ENCODE data around the gene FLNA.
"Not testable (repeated sequence)": the region's sequence is repeated elsewhere in the genome, so short reads cannot be mapped to it uniquely, and the experiment has no call there.

FLNA gene

DNA sequence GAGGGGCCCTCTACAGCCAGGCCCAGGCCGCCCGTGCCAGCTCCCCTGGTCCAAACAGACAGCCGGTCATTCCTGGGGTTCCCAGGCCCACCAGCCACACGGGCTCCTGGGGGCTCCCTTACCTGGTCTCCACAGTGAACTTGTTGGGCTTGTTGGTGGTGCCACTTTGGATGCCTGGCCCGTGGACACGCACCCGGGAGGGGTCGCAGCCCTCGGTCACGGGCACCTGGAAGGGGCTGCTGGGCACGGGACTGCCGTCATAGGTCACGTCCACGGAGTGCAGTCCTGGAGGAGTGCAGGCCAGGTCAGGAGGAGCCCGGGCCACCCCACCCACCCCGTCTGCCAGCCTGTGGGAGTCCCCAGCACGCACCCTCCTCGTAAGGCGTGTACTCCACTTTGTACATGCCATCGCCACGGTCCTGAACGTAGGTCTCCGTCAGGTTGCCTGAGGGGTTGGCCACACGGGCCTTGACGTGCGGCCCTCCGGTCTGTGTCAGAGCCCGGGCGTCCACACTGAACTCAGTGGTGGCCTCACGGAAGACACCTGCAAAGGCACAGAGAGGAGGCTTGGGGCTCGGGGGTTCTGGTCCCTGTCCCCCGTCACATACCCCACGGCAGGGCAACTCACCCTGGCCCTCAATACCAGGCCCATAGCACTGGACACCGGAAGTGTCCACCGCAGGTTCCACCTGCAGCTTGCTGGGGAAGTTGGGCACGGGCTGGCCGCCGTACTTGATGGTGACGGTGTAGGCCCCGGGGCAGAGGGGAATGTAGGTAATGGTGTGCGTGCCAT is 14.9 kb downstream of the FLNA start:
- no peak for DNase-seq

DNA sequence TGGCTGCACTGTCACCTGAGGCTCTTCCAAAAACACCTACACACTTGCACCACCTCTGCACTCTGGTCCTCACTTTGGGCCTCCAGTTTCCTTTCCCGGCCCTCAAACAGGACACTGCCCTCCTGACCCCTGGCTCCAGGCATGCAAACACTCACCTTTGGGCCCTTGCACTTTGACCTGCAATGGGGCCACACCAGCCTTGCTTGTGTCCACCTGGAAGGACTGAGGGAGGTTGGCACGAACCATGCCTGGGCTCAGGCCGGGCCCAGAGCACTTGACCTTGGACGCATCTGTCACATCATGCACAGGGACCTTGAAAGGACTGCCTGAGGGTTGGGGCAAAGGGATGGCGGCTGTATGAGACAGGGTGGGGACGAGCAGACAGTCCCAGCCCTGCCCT is 15.6 kb downstream of the FLNA start:
- DNase-seq, result no peak

DNA sequence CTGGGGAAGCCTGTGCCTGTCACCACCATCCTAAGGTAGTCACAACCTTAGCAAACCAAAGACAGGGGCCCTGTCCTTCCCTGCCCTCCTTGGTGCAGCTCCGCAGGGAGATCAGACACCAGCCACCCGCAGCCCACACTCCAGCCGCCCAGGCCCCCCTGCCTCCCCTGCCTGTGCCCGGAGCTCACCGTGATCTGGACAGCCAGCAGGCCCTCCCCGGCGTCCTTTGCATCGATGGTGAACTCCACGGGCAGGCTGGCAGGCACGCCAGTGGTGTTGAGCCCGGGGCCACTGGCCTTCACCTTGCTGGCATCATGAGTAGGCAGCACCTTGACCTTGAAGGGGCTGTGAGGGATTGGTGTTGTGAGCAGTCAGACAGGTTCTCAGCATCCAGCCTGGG is 16.4 kb downstream of the FLNA start:
- DNase-seq, result no peak

DNA sequence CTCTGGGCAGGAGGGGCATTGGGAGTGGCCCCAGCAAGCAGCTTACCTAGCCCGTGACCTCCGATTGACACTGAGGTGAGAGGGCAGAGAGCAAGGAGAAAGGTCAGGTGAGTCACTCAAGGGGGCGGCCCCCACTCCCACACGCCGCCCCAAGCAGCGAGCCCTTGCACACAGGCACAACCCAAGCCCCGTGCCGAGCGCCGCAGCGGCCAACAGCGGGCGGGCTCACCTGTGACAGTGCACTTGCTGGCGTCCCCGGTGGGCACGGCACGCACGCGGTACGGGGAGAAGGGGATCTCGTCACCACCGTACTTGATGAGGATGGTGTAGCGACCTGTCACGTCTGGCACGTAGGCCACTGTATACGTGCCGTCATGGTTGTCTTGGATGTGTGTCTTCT is 17.2 kb downstream of the FLNA start:
- no peak for DNase-seq

DNA sequence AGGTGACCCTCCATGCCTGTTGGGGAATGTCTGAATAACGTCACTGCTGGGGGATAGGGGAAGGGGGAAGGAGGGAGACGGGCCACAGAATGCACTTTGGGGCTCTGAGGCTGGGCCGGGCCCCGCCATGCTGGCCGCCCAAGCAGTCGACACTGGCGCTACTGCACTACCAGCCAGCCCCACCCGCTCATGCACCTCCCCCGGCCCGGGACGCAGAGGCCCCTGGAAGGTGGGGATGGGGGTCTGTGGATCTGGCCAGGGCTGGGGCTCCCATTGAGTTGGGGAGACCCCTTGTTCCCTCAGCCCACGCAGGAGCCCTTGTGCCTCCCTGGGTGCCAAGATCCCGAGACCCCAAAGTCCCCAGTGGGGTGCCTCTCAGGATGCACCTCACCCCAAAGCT is 17.8 kb downstream of the FLNA start:
- no peak for DNase-seq

DNA sequence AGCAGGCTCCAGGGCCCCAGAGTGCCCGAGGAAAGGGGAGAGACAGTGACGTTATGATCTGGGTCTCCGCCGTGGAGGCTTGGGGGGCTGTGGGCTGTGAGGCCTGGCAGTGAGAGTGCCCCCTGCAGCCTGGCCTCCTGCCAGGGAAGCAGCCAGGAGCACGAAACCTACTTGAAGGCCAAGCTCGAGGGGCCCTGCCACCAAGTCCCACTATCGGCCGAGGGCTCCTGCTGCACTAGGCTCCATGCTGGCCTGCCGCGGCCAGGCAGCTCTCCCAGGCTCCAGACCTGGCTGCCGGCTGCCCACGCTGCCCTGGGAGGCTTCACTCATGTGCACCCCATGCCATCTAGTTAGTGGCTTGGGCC is 18.7 kb downstream of the FLNA start:
- DNase-seq, result peak in 3 of 14 donors; percentile 34 to 51 (median 40)

DNA sequence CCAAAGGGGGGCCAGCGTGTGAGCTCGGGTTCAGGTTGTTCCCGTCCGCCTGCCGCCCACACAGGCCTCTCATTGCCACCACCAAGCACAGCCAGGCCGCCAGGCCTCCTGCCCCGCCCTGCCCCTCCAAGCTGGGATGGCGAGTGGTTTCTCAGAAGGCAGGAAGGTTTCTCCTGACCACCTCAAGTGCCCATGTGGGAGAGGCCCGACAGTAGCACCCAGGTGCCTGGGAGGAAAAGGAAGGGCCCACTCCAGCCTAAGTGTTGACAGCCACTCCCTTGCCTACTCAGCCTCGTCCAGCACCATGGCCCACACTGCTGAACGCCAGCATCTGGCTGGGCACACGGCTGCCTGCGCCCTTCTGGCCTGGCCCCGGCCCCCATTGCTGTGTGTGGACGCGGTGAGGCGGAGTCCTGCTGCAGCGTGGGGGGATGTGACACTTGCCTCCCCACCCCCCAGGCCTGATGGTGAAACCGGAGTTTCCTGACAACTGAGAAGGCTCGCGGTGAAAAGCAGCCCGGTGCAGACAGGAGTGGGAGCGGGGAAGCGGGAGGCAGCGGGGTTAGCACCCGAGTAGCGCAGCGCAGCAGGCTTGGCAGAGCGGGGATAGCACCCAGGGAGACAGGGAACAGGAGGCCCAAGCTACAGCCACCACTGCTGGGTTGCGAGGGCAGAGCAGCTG is 19.2 kb downstream of the FLNA start:
- DNase-seq, result peak in 2 of 14 donors; percentile 28 to 48

DNA sequence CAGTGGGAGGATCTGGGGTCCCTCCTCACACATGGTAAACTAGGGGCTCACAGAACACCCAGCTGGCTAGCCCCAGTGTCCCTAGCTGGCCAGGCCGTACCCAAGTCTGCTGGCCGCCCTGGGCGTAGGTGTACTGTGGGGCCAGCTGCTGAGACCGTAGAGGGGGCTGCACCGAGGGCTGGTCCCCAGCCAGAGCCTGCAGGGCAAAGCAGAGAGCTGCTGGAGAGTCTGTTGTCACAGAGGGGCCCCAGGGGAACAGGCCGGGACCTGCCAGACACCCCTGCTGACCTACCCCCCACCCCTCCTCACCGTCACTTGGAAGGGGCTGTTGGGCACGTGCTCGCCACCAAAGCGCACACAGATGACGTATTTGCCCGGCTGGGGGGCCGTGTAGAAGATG is 19.9 kb downstream of the FLNA start:
- DNase-seq, result no peak

DNA sequence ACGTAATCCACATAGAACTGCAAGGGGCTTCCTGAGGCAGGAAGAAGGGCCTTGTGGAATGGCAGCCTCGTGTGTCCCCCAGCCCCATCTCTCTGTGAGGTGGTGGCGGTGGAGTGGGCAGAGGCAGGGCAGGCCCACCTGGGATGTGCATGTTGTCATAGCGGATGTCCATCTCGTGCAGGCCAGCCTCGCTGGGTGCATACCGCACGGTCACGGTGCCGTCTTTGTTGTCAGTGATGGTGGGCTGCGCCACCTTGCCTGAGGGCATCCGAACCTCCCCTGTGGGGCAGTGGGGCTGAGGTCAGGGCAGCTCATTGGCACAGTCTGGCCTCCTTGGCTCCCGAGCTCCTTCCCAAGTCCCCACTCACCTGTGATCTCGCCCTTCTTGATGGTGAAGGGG is 20.4 kb downstream of the FLNA start:
- DNase-seq, result no peak

DNA sequence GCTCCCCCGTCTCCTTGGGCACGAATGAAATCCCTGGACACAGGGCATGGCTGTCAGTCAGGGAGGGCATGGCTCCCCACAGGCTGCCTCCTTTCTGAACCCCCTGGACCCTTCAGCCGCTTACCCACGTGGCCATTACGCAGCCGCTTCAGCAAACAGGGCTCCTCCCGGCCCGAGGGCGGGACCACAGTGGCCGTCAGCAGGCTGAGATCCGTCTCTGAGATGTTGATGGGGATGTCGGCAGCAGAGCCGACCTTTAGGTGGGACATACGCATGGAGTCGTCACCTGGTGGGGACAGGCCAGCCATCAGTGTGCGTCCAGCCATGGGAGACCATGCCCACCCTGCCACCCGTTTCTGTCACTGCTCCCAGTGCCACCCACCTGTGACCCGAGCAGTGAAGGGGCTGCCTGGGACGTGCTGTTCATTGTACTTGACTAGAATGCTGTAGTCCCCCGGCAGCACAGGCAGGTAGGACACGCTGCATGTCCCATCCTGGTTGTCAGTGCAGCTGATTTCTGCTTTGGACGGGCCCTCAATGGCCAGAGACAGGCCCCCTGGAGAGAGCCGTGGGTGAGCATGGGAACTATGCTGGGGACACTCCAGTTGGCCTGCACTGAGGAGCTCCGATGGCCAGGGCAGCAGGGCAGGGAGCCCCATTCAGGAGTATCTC is 21.1 kb downstream of the FLNA start:
- DNase-seq, result no peak

DNA sequence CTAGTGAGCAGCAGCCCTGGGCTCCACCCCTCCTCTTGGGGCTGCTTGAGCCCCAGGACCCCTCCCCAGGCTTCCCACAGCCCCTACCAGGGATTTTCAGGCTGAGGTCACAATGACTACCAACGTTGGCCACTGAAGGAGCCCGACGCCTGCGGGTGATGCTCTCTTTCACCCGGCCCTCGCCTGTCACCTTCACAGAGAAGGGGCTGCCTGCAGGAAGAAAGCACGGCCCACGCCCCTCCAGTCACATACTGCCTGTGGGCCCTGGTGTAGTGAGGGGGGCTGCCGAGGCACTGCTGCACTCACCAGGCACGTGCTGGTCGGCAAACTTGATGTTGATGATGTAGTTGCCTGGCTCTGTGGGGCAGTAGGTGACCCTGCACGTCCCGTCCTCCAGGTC is 22.0 kb downstream of the FLNA start:
- DNase-seq, result no peak

DNA sequence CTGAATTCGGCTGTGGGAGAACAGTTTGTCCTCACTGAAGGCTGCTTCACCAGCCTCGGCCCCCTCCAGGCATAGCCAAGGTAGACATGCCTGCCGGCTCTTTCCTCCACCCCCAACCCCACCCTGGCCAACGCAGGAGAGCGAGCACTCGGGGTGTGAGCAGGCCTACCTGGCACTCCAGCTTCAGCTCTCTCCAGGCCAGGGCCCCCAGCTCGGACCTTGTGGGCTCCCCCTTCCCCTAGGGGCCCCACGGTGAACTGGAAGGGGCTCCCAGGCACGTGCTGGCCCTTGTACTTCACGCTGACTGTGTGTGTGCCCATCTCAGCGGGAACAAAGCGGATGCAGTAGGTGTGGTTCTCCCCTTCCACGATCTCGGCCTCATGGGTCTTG is 22.4 kb downstream of the FLNA start:
- DNase-seq, result no peak

DNA sequence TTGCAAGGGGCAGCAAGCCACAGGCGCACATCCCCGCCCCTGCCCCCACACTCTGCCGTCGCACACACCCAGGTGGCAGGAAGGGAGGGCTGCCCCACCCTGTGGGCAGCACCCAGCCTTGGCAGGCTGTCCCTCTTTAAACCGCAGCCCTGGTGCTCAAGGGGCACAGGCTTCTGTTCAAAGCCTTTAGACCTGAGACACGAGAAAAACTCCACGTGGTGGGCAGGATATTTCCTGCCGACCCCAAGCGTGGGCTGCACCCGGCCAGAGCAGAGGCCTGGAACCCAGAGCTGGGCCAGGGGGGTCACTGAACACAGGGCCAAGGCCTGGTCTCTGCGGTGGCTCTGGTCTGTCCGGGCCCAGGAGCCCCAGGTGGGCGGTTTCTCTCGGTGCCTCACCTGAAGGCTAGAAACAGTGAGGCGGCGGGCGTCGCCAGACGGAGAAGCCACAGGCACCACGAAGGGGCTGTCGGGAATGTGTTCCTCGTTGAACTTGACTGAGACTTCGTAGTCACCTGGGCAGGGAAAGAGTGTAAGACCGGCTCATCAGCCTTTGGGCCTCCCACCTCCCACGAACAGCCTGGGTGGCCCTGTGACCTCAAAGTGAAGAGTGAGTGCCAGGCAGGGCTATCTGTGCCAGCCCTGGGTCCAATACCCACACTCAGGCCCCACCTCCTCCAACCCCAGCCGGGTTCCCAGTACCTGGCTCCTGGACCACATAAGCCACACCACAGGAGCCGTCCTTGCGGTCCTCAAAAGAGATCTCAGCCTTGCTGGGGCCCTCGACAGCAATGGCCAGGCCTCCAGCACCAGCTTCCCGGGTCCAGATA is 23.0 kb downstream of the FLNA start:
- DNase-seq, result no peak

DNA sequence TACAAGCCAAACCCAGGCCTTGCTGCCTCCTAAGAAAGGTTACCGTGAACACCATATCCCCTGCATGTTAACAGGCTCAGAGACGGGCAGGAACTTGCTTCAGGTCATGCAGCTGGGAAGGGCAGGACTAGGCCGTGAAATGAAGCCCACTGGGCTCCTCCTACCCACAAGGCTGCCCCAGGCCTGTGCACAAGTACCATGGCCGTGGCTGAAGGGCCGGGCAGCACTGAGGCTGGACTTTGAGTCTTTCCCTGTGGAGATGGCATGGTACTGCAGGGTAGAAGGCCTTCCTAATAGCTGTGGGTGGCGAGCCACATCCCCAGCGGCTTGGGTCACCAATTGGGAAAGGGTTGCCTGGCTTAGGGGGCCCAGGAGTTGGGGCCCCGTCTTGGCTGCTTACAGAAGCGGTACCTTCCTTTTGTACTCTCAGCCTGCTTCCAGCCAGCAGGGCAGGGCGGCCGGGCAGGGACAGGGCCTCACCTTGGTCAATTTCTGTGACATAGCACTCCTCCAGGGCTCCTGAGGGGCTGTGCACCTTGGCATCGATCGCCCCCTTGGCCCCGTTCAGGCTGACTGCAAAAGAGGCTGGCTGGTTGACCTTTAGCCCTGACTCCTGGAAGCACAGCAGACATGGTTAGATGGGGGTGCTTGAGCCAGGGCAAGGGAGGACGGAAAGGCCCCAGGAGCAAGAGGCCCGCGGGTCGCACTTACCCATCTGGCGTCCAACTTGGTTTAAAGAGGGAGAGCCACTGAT is 23.8 kb downstream of the FLNA start:
- no peak for DNase-seq

DNA sequence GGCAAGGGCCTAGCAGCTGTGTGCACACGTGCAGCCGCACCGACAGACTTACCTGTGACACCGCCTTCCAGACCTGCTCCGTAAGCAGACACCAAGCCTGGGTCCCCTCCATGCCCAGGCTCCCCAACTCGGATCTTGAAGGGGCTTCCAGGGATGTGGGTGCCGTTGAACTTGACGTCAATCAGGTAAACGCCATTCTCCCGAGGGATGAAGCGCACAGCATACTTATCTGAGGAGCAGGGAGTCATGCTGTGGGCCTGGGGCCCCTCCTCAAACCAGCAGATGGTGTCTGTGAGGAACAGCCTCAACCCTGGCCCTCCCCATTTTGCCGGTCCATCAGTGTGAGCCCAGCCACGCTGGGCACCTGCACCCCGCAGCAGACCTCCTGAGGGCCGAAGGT is 24.5 kb downstream of the FLNA start:
- no peak for DNase-seq

DNA sequence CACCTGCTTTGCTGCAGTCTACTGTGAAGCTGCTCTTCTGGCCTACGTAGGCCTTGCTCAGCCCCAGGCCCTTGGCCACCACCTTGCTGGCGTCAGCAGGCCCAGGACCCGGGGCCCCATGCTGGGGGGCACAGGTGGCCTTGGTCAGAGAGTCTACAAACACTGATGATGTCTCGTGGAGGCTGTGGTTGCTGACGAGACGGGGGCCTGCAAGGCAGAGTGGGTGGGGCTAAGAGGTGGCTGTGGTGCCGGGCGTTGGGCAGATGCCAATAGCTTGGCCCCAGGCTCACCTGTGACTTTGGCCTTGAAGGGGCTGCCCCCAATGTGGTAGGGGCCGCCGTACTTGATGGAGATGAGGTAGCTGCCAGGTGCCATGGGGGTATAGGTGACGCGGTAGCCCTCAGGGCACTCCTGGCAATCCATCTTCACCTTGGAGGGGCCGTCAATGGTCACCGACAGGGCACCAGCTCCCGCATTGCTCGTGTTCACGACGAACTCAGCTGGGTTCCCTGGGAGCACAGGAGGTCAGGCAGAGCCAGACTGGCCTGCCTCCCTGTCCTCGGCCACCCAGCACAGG is 25.0 kb downstream of the FLNA start:
- DNase-seq, result no peak

DNA sequence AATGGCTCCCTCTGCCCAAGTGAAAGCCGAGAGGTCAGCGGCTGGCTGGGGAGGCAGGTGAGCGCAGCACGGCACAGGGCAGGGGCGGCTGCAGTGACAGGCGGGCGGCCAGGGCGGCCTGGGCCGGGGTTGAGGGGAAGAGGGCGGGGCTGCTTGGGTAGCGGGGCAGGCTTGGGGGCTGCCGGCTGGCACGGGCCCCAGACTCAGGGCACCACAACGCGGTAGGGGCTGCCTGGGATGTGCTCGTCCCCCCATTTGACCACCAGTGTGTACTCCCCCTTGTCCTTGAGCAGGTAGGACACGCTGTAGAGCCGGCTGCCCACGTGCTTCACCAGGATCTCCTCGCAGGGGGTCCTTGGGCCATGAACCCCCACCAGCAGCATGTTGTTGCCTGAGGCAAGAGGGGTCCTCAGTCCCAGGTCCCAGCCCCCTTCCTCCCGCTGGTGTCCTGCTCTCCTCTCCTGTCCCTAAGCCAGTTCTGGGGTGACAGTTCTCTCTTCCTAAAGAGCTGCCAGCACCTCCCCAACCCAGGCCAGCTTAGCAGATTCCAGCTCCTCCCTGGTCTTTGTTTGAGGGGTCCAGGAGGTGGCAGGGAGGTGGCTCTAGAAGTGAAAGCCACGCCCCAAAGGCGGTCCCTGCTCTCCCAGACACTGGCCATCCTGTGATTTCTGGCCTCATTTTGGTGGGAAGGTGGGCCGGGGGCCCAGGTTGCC is 25.6 kb downstream of the FLNA start:
- no peak for DNase-seq

DNA sequence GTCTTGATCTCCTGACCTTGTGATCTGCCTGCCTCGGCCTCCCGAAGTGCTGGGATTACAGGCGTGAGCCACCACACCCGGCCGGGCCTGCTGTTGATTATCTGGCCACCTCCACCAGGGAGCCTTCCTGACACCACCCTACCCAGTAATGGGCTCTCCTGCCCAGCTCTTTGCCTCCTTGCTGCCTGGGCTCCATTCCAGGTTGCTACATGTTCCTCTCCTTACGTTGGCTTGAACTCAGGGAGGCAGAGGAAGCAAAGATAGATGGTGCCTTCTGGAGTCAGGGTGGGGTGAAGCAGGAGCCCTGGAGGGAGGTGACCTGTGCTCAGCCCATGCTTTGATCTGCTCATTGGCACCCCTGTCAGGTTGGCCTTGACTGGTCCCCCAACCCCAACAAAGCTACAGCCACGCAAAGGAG is 26.3 kb downstream of the FLNA start:
- no peak for DNase-seq

DNA sequence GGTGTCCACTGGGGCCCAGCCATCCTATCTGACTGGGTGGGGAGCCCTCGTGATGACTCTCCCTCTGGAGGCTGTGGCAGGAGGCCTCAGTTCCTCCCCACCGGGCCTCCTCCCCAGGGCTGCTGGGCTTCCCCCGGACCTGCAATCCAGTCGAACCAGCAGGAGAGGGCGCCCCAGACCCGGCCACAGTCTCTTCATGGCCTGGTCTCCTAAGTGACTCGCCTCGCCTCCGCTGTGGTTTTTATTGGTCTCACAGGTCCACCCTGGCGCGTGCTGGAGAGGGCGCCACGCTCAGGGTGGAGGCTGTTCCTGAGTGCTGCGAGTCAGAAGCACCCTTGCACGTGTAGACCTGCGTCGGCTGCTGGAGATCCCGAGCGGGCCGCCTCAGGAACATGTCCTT is 30.8 kb downstream of the FLNA start:
- not testable (repeated sequence) for DNase-seq

DNA sequence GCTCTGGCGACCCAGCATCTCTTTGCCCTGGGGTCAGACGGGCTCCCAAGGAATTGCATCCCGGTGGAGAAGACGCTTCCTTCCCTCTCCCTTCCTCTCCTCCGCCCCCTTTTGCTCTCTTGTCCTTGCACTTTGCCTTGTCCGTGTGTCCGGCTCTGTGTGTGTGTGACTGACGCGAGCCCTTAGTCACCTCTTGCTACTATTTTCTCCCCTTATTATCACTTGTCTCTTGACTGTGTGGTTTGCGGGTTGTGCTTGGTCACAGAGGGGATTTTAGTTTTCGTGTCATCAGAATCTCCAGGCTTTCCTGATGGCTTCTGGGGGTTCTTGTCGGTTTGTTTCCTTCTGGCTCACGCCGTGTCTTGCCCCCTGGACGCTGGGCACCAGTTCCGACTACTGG is 31.4 kb downstream of the FLNA start:
- DNase-seq, result not testable (repeated sequence)
